HG03354 (cell line): Measurements from ENCODE around the gene ENTPD2.
"Not testable (repeated sequence)": the region's sequence is repeated elsewhere in the genome, so short reads cannot be mapped to it uniquely, and the experiment has no call there.

Experiments
- ATAC-seq: cut with Tn5 transposase; IDR thresholded peaks from one replicate; pipeline ENCODE4 v1.9.1; 2021; ENCODE audit warnings: mild to moderate bottlenecking; ENCODE audit not compliant: unreplicated experiment, poor library complexity, severe bottlenecking

Gene ENTPD2

DNA sequence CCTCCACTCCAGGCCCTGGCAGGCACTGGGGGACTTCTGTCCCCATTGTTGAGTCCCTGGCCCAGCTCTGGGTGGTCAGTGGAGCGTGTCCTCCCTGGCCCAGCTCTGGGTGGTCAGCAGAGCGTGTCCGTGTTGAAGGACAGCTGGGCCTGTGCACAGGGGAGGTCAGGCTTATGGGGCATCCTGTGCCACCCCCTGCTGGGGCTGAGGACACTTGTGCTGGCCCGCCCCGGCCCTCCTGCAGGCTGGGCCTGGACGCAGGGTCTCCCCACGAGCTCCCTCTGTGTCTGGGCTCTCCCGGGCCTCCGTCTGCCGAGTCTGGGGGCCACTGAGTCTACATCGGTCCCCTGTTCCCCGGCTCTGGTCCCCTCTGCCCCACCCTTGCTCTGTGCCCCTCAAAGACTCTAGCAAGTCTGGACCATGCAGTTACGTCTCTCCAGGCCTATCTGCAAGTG is 46.0 kb downstream of the ENTPD2 start:
- ATAC-seq: no peak

DNA sequence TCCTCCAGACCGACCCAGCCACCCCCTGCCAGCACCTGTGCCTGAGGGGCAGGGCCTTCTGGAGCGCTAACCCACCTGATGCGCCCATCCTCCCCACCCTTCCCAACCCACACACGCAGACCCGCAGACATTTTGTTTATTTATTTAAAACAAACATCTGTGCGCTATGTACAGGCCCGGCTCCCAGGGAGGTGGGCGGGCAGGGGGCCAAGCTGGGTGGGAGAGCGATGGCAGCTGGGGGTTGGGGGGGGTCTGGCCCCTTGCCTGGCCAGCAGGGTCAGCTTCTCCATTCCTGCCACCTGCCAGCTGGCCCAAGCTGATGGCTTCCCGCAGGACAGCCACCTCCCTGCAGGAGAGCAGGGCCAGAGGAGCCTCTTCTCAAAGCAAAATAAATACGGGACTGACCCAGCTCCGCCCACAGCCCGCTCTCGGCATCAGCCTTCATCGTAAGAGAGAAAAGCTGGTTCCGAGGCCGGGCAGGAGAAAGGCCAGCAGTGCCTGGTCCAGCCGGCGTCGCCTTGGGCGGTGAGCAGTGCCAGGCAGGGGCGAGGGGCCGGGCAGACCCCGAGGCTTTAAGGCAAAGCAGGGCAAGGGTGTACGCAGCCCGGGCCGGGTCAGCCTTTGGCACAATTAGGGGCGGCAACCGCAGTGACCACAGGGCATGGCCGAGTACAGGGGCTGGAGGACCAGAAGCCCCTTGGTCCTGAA is 46.6 kb downstream of the ENTPD2 start:
- ATAC-seq: no peak

DNA sequence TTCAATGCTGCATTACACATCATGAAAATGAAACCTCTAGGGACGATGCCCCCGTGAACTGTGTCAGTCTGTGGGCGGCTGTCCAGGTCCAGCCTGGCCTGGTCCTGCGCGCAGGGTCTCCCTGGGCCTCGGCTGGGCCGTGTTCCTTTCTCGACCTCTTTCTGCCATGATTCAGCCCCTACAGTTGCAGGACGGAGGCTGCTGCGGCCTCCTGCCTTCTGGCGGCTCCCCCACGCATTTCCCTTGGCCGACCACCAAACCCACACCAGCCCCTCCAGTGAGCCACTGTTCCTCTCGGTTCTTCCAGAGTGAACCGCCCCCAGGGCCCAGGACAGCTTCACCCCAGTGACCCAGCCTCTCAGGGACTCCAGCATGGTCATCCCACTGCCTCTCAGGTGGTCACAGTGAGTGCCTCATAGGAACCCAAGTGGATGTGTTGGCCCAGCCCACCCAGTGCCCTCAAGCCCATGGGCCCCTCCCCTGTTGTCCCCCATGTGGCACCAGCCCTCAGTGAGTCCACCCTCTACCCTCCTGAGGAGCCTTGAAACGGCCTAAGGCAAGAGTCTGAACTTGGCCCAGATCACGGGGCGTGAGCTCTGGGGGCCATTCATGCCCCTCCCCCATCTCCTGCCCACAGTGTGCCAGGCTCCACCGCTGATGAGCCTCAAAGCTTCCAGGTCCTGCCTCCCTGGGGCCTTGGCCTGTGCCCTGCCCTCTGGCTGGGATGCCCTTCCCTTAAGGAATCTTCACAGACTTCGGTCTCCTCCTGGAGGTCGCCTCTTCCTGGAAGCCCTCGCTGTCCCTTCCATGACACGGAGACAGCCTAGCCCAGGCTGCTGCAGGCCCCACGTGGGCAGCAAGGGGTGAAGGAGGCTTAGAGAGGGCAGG is 47.5 kb downstream of the ENTPD2 start:
- ATAC-seq: no peak

DNA sequence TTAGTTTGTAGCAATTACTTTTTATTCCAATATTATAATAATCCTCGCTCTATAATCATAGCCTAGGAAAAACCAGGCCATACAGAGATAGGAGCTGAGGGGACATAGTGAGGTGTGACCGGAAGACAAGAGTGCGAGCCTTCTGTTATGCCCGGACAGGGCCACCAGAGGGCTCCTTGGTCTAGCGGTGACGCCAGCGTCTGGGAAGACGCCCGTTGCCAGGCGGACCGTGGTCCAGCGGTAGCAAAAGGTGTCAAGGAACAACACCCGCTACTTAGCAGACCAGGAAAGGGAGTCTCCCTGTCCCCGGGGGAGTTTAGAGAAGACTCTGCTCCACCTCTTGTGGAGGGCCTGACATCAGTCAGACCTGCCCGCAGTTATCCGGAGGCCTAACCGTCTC is 49.6 kb downstream of the ENTPD2 start:
- ATAC-seq: not testable (repeated sequence)

DNA sequence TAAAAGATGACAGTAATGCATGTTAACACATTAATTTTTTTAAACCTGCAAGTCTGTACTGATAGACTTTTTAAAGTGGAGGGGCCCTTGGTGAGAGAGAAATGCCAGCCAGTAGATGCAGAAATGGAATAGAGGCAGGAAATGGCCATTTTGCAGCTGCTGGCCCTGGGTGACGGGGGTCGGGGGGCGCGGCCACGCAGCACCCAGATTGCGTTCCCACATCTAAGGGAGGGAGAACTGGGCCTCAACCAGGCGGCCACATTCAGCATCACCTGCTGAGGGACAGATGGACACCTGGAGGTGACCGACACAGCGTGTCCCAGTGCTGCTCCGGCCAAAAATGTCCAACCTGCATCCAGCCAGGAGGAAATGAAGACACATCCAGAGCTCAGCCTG is 51.2 kb downstream of the ENTPD2 start:
- ATAC-seq: no peak

DNA sequence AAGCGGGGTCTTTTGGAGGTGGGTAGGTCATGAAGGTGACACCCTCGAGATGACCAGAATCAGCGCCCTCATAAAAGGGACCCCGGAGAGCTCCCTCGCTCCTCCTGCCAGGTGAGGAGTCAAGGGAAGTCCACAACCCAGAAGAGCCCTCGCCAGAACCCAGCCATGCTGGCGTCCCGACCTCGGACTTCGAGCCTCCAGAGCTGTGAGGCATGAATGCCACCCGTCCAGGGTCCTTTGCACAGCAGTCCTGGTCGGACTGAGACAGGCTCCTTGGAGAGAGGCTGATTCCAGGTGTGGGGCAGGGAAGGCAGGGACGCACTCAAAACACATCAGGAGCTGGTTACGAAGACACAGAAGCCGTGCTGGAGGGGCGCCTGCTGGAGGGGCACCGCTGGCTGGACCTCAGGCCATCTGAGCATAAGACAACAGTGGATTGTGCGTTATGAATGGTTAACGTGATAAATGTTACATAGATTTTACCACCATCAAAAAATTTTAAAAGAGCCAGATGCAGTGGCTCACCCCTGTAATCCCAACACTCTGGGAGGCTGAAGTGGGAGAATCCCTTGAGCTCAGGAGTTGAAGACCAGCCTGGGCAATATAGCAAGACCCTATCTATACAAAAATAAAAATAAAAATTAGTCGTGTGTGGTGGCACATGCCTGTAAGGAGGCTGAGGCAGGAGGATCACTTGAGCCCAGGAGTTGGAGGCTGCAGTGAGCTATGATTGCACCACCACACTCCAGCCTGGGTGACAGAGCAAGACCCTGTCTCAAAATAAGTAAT is 51.8 kb downstream of the ENTPD2 start:
- no peak for ATAC-seq

DNA sequence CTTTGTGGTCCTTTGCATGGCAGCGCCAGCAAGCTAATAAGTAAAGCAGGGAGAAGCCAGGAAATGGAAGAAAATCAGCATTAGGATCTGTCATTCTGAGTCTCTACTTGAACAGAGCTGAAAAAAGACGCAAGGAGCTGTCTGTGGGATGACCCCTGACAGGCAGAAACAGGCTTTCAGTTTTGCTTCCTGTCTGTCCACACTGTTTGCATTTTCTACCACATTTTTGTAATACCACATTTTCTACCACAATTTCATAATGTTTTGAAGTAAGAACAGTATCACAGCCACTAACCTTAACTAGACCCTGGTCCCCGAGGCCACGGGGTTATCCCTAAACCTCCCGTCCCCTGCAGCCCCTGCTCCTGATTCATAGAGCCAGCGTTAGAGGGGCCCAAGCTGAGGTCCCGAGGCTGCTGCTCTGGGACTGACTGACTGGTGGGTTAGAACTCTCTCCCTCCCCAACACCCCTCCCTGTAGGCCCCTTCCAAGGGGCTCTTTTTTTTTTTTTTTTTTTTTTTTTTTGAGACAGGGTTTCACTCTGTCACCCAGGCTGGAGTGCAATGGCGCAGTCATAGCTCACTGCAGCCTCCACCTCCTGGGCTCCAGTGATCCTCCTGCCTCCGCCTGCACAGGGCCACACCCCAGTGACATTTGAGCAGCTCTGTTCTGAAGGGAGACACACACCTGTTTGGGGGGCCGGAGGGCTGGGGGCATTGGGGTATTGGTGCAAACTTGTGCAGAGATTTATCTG is 53.5 kb downstream of the ENTPD2 start:
- ATAC-seq: peak; percentile 81
